Esophagus squamous epithelium (tissue), 5 donors: ENCODE measurements around the gene NMRAL1. TPM values are rescaled to one million over a fixed set of nuclear protein-coding genes. Genes with fewer than 3 reads are reported as not detected.

Experiments used
- DNase-seq: peaks from one replicate; lab custom pipeline; 2025; lab: John Stamatoyannopoulos, UW
- H3K27ac ChIP-seq, 4 donors: fragments of 200-600 bp; sonication (generic); one replicate each; pipeline ENCODE4 v1.5.1; 2016 to 2019; ENCODE audit warnings: mild to moderate bottlenecking in 1 of 4
- H3K27me3 ChIP-seq, 4 donors: fragments of 200-600 bp; sonication (generic); 1 replicate in 3 of 4; 2 replicates in 1 of 4; pipeline versions ENCODE4 v1.5.1 to v1.6.0; 2017 to 2021; ENCODE audit warnings: antibody characterized with exemption in 1 of 4
- H3K36me3 ChIP-seq, 3 donors: fragments of 200-600 bp; sonication (generic); one replicate each; pipeline ENCODE4 v1.5.1; 2016 to 2019
- H3K4me1 ChIP-seq, 3 donors: fragments of 200-600 bp; sonication (generic); one replicate each; pipeline ENCODE4 v1.5.1; 2017 to 2019
- H3K4me3 ChIP-seq, 4 donors: fragments of 200-600 bp; sonication (generic); 1 replicate in 3 of 4; 2 replicates in 1 of 4; pipeline ENCODE4 v1.5.1; 2016 to 2019; ENCODE audit warnings: mild to moderate bottlenecking in 2 of 4, moderate library complexity in 1 of 4
- H3K9me3 ChIP-seq, 3 donors: fragments of 200-600 bp; sonication (generic); one replicate each; pipeline ENCODE4 v1.5.1; 2016 to 2019
- POLR2A ChIP-seq, 4 donors: fragments of 450-650 bp; IDR thresholded peaks; one replicate each; pipeline ENCODE4 v1.6.1; 2017; ENCODE audit warnings: antibody characterized with exemption in 4 of 4, mild to moderate bottlenecking in 4 of 4, moderate library complexity in 3 of 4
- WGBS, 2 donors: methylation state at CpG; one replicate each; pipeline ENCODE4 v1.1.5; 2018; 5-methylcytosine and 5-hydroxymethylcytosine counted together
- intact Hi-C: fragments of 100-400 bp; cut with DNase I; formaldehyde crosslinking; loops from one replicate; pipeline ENCODE4 v1.15.0; 2022
- total RNA-seq, 4 donors: library from RNA; depleted of rRNA; stranded (reverse); fragments of >200 nt; gene quantifications; one replicate each; pipeline ENCODE4 v1.1.0, GENCODE V29; 2016
- TF ChIP-seq, protein P1 (sequence below), 6 experiments: fragments of 450-650 bp in 4 of 6; fragments of 200-600 bp in 2 of 6; sonication (generic) in 2 of 6; IDR thresholded peaks; one replicate each; pipeline ENCODE4 v1.5.1; 2016 to 2019; ENCODE audit warnings: antibody characterized with exemption in 6 of 6, mild to moderate bottlenecking in 4 of 6, moderate library complexity in 4 of 6
- donor health status: DM: yes; HTN: yes; CAD: no.

The NMRAL1 gene
- total RNA-seq, 4 donors from 2014 or later, result 25.4 to 55.5 (median 34.9) TPM

- WGBS, 2 donors, result 71 to 81% methylated on average over 12 to 18 of the region's 27 CpGs
- no peaks in the 10 kb centered on the region for H3K9me3 ChIP-seq
- peaks cover 0 to 100% (median 11%) of the 10 kb centered on the region in 3 donors for H3K36me3 ChIP-seq
- intact Hi-C loops, result no loop called here
- TF ChIP-seq, protein P1, sequence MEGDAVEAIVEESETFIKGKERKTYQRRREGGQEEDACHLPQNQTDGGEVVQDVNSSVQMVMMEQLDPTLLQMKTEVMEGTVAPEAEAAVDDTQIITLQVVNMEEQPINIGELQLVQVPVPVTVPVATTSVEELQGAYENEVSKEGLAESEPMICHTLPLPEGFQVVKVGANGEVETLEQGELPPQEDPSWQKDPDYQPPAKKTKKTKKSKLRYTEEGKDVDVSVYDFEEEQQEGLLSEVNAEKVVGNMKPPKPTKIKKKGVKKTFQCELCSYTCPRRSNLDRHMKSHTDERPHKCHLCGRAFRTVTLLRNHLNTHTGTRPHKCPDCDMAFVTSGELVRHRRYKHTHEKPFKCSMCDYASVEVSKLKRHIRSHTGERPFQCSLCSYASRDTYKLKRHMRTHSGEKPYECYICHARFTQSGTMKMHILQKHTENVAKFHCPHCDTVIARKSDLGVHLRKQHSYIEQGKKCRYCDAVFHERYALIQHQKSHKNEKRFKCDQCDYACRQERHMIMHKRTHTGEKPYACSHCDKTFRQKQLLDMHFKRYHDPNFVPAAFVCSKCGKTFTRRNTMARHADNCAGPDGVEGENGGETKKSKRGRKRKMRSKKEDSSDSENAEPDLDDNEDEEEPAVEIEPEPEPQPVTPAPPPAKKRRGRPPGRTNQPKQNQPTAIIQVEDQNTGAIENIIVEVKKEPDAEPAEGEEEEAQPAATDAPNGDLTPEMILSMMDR (IDR thresholded peaks at IDR 0.05), result no peak
- TF ChIP-seq POLR2A (IDR thresholded peaks at IDR 0.05), result no peak
- H3K4me3 ChIP-seq, result no peak overlapping the region
- peaks cover 0 to 10% (median 4%) of the 10 kb centered on the region in 3 donors for H3K4me1 ChIP-seq
- DNase-seq, result no peak
- no peaks in the 10 kb centered on the region for H3K27me3 ChIP-seq
- no peak overlapping the region for H3K27ac ChIP-seq
Observed at GRCh38 chr16:4461250-4462085, 13.0 kb downstream of the NMRAL1 start.

DNA sequence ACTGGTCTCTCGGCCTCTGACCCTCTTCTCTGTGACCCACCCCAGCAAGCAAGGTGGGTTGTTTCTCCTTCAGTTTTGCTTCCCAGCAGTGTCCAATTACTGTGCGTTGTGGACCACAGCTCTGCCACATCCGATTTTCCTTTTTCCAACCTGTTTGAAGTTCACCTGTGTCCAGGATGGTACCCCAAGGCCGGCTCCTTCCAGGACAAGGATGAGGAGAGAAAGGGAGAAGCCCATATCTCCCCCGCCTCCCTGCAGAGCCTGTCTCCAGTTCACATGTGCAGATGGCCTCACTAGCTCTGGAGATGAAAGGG lies 13.5 kb downstream of the NMRAL1 start:
- H3K27ac ChIP-seq, result no peak overlapping the region
- H3K4me1 ChIP-seq, result peaks cover 0 to 10% (median 4%) of the 10 kb centered on the region in 3 donors
- intact Hi-C loops, result no loop called here
- 78 to 88% methylated on average over 3 to 4 of the region's 5 CpGs for WGBS, 2 donors
- no peaks in the 10 kb centered on the region for H3K27me3 ChIP-seq
- no peaks in the 10 kb centered on the region for H3K9me3 ChIP-seq
- H3K36me3 ChIP-seq, result peaks cover 4 to 100% (median 17%) of the 10 kb centered on the region in 3 donors
- DNase-seq, result no peak
- H3K4me3 ChIP-seq, result no peak overlapping the region
- no peak for TF ChIP-seq POLR2A (IDR thresholded peaks at IDR 0.05)
- TF ChIP-seq, protein P1 (IDR thresholded peaks at IDR 0.05), result no peak

GRCh38 chr16:4455951-4456350 lies 18.5 kb downstream of the NMRAL1 start:
- H3K36me3 ChIP-seq, result peaks cover 24 to 100% (median 39%) of the 10 kb centered on the region in 3 donors
- no peaks in the 10 kb centered on the region for H3K27me3 ChIP-seq
- intact Hi-C loops, result no loop called here
- H3K4me1 ChIP-seq, result peaks cover 0 to 10% (median 4%) of the 10 kb centered on the region in 3 donors
- H3K9me3 ChIP-seq, result no peaks in the 10 kb centered on the region
- H3K4me3 ChIP-seq, result no peak overlapping the region
- DNase-seq, result no peak
- H3K27ac ChIP-seq, result no peak overlapping the region
- 74 to 81% methylated on average over 7 to 10 of the region's 10 CpGs for WGBS, 2 donors
- TF ChIP-seq, protein P1 (IDR thresholded peaks at IDR 0.05), result no peak
- no peak for TF ChIP-seq POLR2A (IDR thresholded peaks at IDR 0.05)

GRCh38 chr16:4455081-4455480 lies 19.3 kb downstream of the NMRAL1 start:
- WGBS, 2 donors, result 90% methylated on average over 2 of the region's 14 CpGs; no CpG with 5 or more reads in 1 of the 2 donors
- Histone ChIP-seq H3K9me3 (no peaks in the 10 kb centered on the region), H3K27ac (no peak overlapping the region), H3K4me1 (peaks cover 0 to 10% (median 4%) of the 10 kb centered on the region in 3 donors), H3K27me3 (no peaks in the 10 kb centered on the region), H3K4me3 (no peak overlapping the region), H3K36me3 (peaks cover 32 to 100% (median 47%) of the 10 kb centered on the region in 3 donors)
- intact Hi-C loops, result no loop called here
- no peak for TF ChIP-seq POLR2A (IDR thresholded peaks at IDR 0.05)
- TF ChIP-seq, protein P1 (IDR thresholded peaks at IDR 0.05), result no peak
- DNase-seq, result no peak

GRCh38 chr16:4454623-4455022 lies 19.8 kb downstream of the NMRAL1 start:
- Histone ChIP-seq H3K27ac (no peak overlapping the region), H3K27me3 (no peaks in the 10 kb centered on the region), H3K9me3 (no peaks in the 10 kb centered on the region), H3K4me3 (no peak overlapping the region), H3K4me1 (peaks cover 0 to 10% (median 4%) of the 10 kb centered on the region in 3 donors), H3K36me3 (peaks cover 32 to 100% (median 50%) of the 10 kb centered on the region in 3 donors)
- TF ChIP-seq POLR2A (IDR thresholded peaks at IDR 0.05), result no peak
- TF ChIP-seq, protein P1 (IDR thresholded peaks at IDR 0.05), result no peak
- 70 to 79% methylated on average over 4 of the region's 9 CpGs for WGBS, 2 donors
- no peak for DNase-seq
- intact Hi-C loops, result no loop called here
